GM13977 (cell line): ENCODE measurements around the gene ANKRD30A.
"Not testable (repeated sequence)": the region's sequence is repeated elsewhere in the genome, so short reads cannot be mapped to it uniquely, and the experiment has no call there.

ENCODE experiments used
- DNase-seq: peaks from one replicate; pipeline ENCODE4 v3.0.0; 2012; ENCODE audit warnings: low spot score
- CTCF ChIP-seq: IDR thresholded peaks from 2 replicates; pipeline ENCODE4 v1.5.1; 2012; ENCODE audit warnings: mild to moderate bottlenecking, control low read depth; ENCODE audit not compliant: insufficient read depth; ENCODE audit errors: extremely low read depth, missing control alignments
- in situ Hi-C: fragments of 300-500 bp; cut with MboI; formaldehyde crosslinking; loops from one replicate; pipeline ENCODE4 v1.12.0; 2022; ENCODE audit warnings: low sequenced_read_pairs, low pct_unique_long_range_greater_than_20kb, mixed read lengths, inconsistent platforms; ENCODE audit not compliant: unreplicated experiment

ANKRD30A gene

DNA sequence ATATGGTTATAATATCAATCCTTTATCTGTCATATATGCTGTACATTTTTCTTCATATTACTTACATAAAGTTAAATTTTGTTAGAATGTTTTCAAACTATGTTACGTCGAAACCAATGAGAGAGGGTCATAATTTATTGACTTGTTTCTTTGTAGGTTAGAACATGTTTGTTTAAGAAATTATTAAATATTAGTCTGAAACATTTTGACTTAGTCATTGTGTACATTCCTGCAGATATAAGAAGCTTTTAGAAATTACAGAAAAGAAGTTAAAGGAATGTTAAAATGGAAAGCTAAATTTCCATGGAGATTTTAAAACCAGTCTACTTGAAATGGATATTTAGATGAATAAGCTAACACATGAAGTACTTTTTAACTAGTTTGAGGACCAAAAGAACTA lies 99.8 kb downstream of the ANKRD30A start:
- in situ Hi-C loops = no loop called here
- no peak for DNase-seq
- TF ChIP-seq CTCF = no peak

- no peak for DNase-seq
- in situ Hi-C loops = no loop called here
- no peak for TF ChIP-seq CTCF
These were observed 101.1 kb downstream of the ANKRD30A start for GRCh38 chr10:37226524-37226923.

- in situ Hi-C loops = no loop called here
- TF ChIP-seq CTCF = no peak
- no peak for DNase-seq
These were observed 109.3 kb downstream of the ANKRD30A start for GRCh38 chr10:37234692-37235091.

GRCh38 chr10:37236093-37236492 lies 110.7 kb downstream of the ANKRD30A start:
- in situ Hi-C loops = no loop called here
- TF ChIP-seq CTCF = no peak
- DNase-seq = no peak

DNA sequence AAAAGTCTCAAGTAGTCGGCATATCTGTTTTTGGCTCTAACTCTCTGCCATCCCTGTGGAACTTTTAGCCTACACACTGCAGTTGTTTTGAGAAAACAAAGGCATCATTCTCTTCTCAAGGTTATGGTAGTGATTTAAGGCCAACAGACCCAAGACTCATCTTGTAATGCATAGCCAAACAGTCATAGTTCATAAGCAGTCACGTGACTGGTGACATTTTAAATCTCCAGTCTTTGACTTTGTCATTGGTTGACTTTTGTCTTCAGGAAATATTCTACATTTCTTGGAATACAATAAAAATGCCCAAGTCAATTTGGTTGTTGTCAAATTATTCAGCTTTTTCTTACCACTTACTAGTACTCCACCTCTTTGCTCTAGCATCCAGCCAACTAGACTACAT lies 114.8 kb downstream of the ANKRD30A start:
- TF ChIP-seq CTCF = no peak
- DNase-seq = no peak
- in situ Hi-C loops = no loop called here

DNA sequence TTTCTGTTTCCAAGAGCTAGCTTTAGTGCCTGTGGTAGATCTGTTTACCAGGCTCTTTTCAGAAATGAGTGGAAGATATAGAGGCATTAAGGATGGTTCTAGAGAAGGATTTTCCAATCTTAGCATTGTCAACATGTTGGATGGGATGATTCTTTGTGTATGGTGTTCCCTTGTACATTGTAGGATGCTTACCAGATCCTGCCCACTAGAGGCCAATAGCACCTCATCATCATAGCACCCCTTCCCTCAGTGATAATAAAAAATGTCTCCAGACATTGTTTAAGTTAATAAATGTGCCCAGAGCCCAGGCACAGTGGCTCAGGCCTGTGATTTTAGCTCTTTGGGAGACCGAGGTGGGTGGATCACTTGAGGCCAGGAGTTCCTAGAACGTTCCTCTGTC lies 121.2 kb downstream of the ANKRD30A start:
- in situ Hi-C loops = no loop called here
- DNase-seq = no peak
- TF ChIP-seq CTCF = no peak

DNA sequence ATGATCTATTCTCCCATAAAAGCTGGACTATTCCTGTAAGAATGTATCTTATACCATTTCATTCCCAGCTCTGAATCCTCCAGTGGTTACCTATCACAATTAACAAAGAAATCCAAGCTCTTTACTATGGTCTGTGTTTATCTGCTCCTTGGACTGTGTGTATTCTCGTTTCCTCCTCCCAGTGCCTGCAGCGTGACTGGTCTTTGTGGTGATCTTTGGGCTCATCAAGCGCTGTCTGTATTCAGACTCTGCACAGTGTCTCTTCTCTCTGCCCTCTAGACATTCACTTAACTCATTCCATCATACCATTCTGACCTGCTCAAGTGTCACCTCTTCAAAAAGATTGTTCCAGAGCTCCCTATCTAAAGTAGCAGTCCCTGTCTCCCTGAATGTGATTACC lies 130.4 kb downstream of the ANKRD30A start:
- DNase-seq, in situ Hi-C loops: not testable (repeated sequence)

- in situ Hi-C loops = no loop called here
- no peak for TF ChIP-seq CTCF
- DNase-seq = no peak
These were observed 137.9 kb downstream of the ANKRD30A start for GRCh38 chr10:37263304-37263703.
